HepG2 (cell line): ENCODE measurements around the gene CAD. TPM values are rescaled to one million over a fixed set of nuclear protein-coding genes. Genes with fewer than 3 reads are reported as not detected.

Experiments used
- ATAC-seq: fragments of 200-7000 bp; cut with Tn5 transposase; 3 replicates; pipeline ENCODE4 v1.9.1; 2020; ENCODE audit warnings: mild to moderate bottlenecking, moderate library complexity
- Bru-seq: library from RNA; stranded (reverse); fragments of 400-500 nt; gene quantifications from one replicate; lab custom pipeline; 2021; lab: Mats Ljungman, UMichigan
- BruChase-seq, 2 experiments: library from RNA; stranded (reverse); fragments of 400-500 nt; gene quantifications; one replicate each; lab custom pipeline; 2021; lab: Mats Ljungman, UMichigan
- BruUV-seq: library from RNA; stranded (reverse); fragments of 400-500 nt; replicated peaks from 2 replicates; lab custom pipeline; 2021; lab: Mats Ljungman, UMichigan
- CTCF ChIA-PET: fragments of 300-600 bp; formaldehyde crosslinking; extraction: SDS; loops from one replicate; lab custom pipeline; 2021; ENCODE audit warnings: low total read pairs, inconsistent platforms, low intra/inter-chr PET ratio; lab: Yijun Ruan, JAX
- POLR2A ChIA-PET: fragments of 350-600 bp; sonication (Branson Sonifier 250); formaldehyde crosslinking; loops from one replicate; lab custom pipeline; 2020; ENCODE audit warnings: antibody characterized with exemption, inconsistent platforms; lab: Yijun Ruan, JAX
- DNase-seq: peaks from one replicate; pipeline ENCODE4 v3.0.0-alpha.2; 2015; ENCODE audit warnings: low spot score
- FAIRE-seq: peaks from 3 replicates; lab custom pipeline; 2011; peaks lifted over from hg19 to GRCh38; lab: Jason Lieb, UNC
- H2AFZ ChIP-seq: one replicate; pipeline ENCODE4 v1.6.1; 2011; ENCODE audit warnings: low read length, inconsistent platforms
- H3K27ac ChIP-seq: fragments of 300-600 bp; 3 replicates; pipeline ENCODE4 v1.8.0; 2011; ENCODE audit warnings: mixed run types, mild to moderate bottlenecking, mixed read lengths, low read length, inconsistent platforms; ENCODE audit not compliant: insufficient read depth; ENCODE audit errors: extremely low read length
- H3K27me3 ChIP-seq, 2 experiments: fragments of 200-600 bp in 1 of 2; 2 replicates in 1 of 2; 3 replicates in 1 of 2; pipeline versions ENCODE4 v1.6.0 to v1.8.0; 2011; ENCODE audit warnings: low read length in 2 of 2, mild to moderate bottlenecking in 2 of 2, moderate library complexity in 2 of 2, inconsistent platforms in 1 of 2; ENCODE audit not compliant: insufficient read depth in 2 of 2, control insufficient read depth in 1 of 2
- H3K36me3 ChIP-seq, 2 experiments: fragments of 200-600 bp in 1 of 2; replicated peaks in 1 of 2; 2 replicates in 1 of 2; 3 replicates in 1 of 2; pipeline versions ENCODE4 v1.5.1 to v1.8.0; 2011; ENCODE audit warnings: low read length in 2 of 2, inconsistent platforms in 1 of 2; ENCODE audit not compliant: insufficient read depth in 2 of 2, control insufficient read depth in 1 of 2
- H3K4me1 ChIP-seq: 2 replicates; pipeline ENCODE4 v1.5.1; 2012; ENCODE audit warnings: low read length, inconsistent platforms; ENCODE audit not compliant: insufficient read depth
- H3K4me2 ChIP-seq: 2 replicates; pipeline ENCODE4 v1.6.0; 2011; ENCODE audit warnings: low read depth, low read length, inconsistent platforms
- H3K4me3 ChIP-seq, 3 experiments: fragments of 200-600 bp in 1 of 3; sonication (generic), shearing (Covaris generic) in 1 of 3; replicated peaks in 1 of 3; 2 replicates each; pipeline ENCODE4 v1.5.1; 2011 to 2016; ENCODE audit warnings: low read length in 3 of 3, inconsistent platforms in 2 of 3, low read depth in 2 of 3, mild to moderate bottlenecking in 2 of 3, control low read depth in 1 of 3, mixed read lengths in 1 of 3; ENCODE audit not compliant: insufficient read depth in 1 of 3
- H3K79me2 ChIP-seq: one replicate; pipeline ENCODE4 v1.6.1; 2011; ENCODE audit warnings: low read length, inconsistent platforms; ENCODE audit not compliant: insufficient read depth
- H3K9ac ChIP-seq: 2 replicates; pipeline ENCODE4 v1.6.0; 2011; ENCODE audit warnings: mild to moderate bottlenecking, low read depth, low read length, inconsistent platforms; ENCODE audit not compliant: insufficient read depth
- H3K9me3 ChIP-seq: 2 replicates; pipeline ENCODE4 v1.5.1; 2012; ENCODE audit warnings: mild to moderate bottlenecking, low read length
- H4K20me1 ChIP-seq: 2 replicates; pipeline ENCODE4 v1.6.0; 2011; ENCODE audit warnings: inconsistent platforms, mild to moderate bottlenecking, low read length, moderate library complexity; ENCODE audit not compliant: insufficient read depth
- ATM ChIP-seq: fragments of 450-650 bp; IDR thresholded peaks from 2 replicates; pipeline ENCODE4 v1.7.1; 2017; ENCODE audit warnings: mild to moderate bottlenecking, borderline replicate concordance
- DNMT1 ChIP-seq: sonication (generic); formaldehyde crosslinking; IDR thresholded peaks from 2 replicates; pipeline ENCODE4 v1.5.1; 2020; ENCODE audit warnings: mild to moderate bottlenecking, missing genetic modification reagents
- HHEX ChIP-seq: IDR thresholded peaks from 2 replicates; pipeline ENCODE4 v1.6.1; 2016; ENCODE audit warnings: control low read depth
- NBN ChIP-seq: fragments of 450-650 bp; conservative IDR thresholded peaks from 2 replicates; pipeline ENCODE4 v1.6.1; 2017
- WGBS: methylation state at CpG from one replicate; pipeline ENCODE4 v1.1.6; 2017; ENCODE audit warnings: low lambda C conversion rate; 5-methylcytosine and 5-hydroxymethylcytosine counted together
- in situ Hi-C: cut with HindIII; loops from 2 replicates; pipeline ENCODE4 v1.10.0; 2017; ENCODE audit warnings: low pct_unique_long_range_greater_than_20kb; ENCODE audit not compliant: extremely low pct_ligation_motif_present
- intact Hi-C: fragments of 100-400 bp; cut with micrococcal nuclease; formaldehyde crosslinking; loops from one replicate; pipeline ENCODE4 v1.10.0; 2022; ENCODE audit not compliant: unreplicated experiment
- long read RNA-seq, 2 experiments: library from RNA in 1 of 2; library from polyadenylated mRNA in 1 of 2; stranded (forward) in 1 of 2; unstranded in 1 of 2; transcript quantifications; one replicate each; pipeline ENCODE4 v2.0.0, GENCODE V29; 2019 to 2022
- polyA minus RNA-seq, 3 experiments: library from RNA; depleted of rRNA, polyadenylated mRNA; stranded (reverse); fragments of >200 nt; gene quantifications; 2 replicates each; pipeline ENCODE4 v1.2.3, GENCODE V29; 2011; ENCODE audit warnings: low replicate concordance in 1 of 3
- polyA plus RNA-seq, 8 experiments: library from polyadenylated mRNA; depleted of rRNA in 3 of 8; stranded (reverse) in 7 of 8; unstranded in 1 of 8; fragments of >200 nt; fragmentation: Illumina TruSeq in 4 of 8; extraction: Trizol in 4 of 8; gene quantifications; 2 replicates each; pipeline versions ENCODE4 v1.2.1 to v1.2.3, GENCODE V29; 2011 to 2016; ENCODE audit warnings: low read depth in 4 of 8, missing spikeins in 1 of 8, mixed read lengths in 1 of 8; ENCODE audit not compliant: insufficient read depth in 1 of 8
- total RNA-seq, 5 experiments: library from RNA; depleted of rRNA; stranded (reverse); fragments of >200 nt; fragmentation: Illumina TruSeq; extraction: Trizol; gene quantifications; 2 replicates each; pipeline ENCODE4 v1.2.3, GENCODE V29; 2016; ENCODE audit warnings: low read depth in 1 of 5
- TF ChIP-seq, protein P1 (sequence below): sonication (generic); formaldehyde crosslinking; IDR thresholded peaks from 2 replicates; pipeline ENCODE4 v1.4.0; 2020; ENCODE audit warnings: mild to moderate bottlenecking, missing genetic modification reagents
- TF ChIP-seq, protein P2 (sequence below): sonication (generic); formaldehyde crosslinking; IDR thresholded peaks from 2 replicates; pipeline ENCODE4 v1.5.0; 2020; ENCODE audit warnings: missing genetic modification reagents
- TF ChIP-seq, protein P3 (sequence below): sonication (generic); formaldehyde crosslinking; IDR thresholded peaks from 2 replicates; pipeline ENCODE4 v1.4.0; 2020; ENCODE audit warnings: missing genetic modification reagents
- TF ChIP-seq, protein P4 (sequence below): sonication (generic); formaldehyde crosslinking; IDR thresholded peaks from 2 replicates; pipeline ENCODE4 v1.5.1; 2020; ENCODE audit warnings: mild to moderate bottlenecking, missing genetic modification reagents, borderline replicate concordance
- TF ChIP-seq, protein P5 (sequence below): sonication (generic); formaldehyde crosslinking; IDR thresholded peaks from 2 replicates; pipeline ENCODE4 v1.4.0; 2020; ENCODE audit warnings: missing genetic modification reagents

The CAD gene
- total RNA-seq (2016; rRNA removed; fragmentation: Illumina TruSeq; extraction: Trizol) (21.5 and 21.7 TPM in 2 replicates), polyA plus RNA-seq (2011; rRNA removed) (37.0 and 43.1 TPM in 2 replicates), polyA minus RNA-seq (2011; rRNA and poly(A)+ RNA removed; ENCODE audit: low replicate concordance) (159 and 251 TPM in 2 replicates), Bru-seq, nascent RNA (percentile 74 among the genes with signal in this experiment), BruChase-seq, experiment 1, labeled RNA remaining after a 6-hour chase (percentile 82 among the genes with signal in this experiment), BruChase-seq, experiment 2, labeled RNA remaining after a 2-hour chase (percentile 77 among the genes with signal in this experiment)
- 10.8 and 11.1 TPM in 2 replicates for total RNA-seq (2016; cell fraction: cytosol; rRNA removed; fragmentation: Illumina TruSeq; extraction: Trizol; ENCODE audit: low read depth)
- total RNA-seq (2016; cell fraction: insoluble cytoplasmic fraction; rRNA removed; fragmentation: Illumina TruSeq; extraction: Trizol) = 16.3 and 22.5 TPM in 2 replicates
- total RNA-seq (2016; cell fraction: membrane; rRNA removed; fragmentation: Illumina TruSeq; extraction: Trizol) = 11.0 and 11.4 TPM in 2 replicates
- total RNA-seq (2016; cell fraction: nucleus; rRNA removed; fragmentation: Illumina TruSeq; extraction: Trizol) = 33.1 and 40.6 TPM in 2 replicates
- 15.7 and 25.3 TPM in 2 replicates for polyA plus RNA-seq (2011; cell fraction: cytosol; rRNA removed)
- 233 and 267 TPM in 2 replicates for polyA plus RNA-seq (2011; cell fraction: nucleus; rRNA removed)
- polyA plus RNA-seq (2012) = 31.5 and 37.5 TPM in 2 replicates
- polyA plus RNA-seq (2016; cell fraction: cytosol; fragmentation: Illumina TruSeq; extraction: Trizol; ENCODE audit: low read depth) = 5.5 and 5.9 TPM in 2 replicates
- 19.5 and 31.5 TPM in 2 replicates for polyA plus RNA-seq (2016; cell fraction: insoluble cytoplasmic fraction; fragmentation: Illumina TruSeq; extraction: Trizol; ENCODE audit: low read depth)
- 11.5 and 14.8 TPM in 2 replicates for polyA plus RNA-seq (2016; cell fraction: membrane; fragmentation: Illumina TruSeq; extraction: Trizol; ENCODE audit: low read depth)
- polyA plus RNA-seq (2016; cell fraction: nucleus; fragmentation: Illumina TruSeq; extraction: Trizol; ENCODE audit: insufficient read depth, low read depth) = 63.8 and 69.6 TPM in 2 replicates
- 44.5 and 51.3 TPM in 2 replicates for polyA minus RNA-seq (2011; cell fraction: cytosol; rRNA and poly(A)+ RNA removed)
- 140 and 150 TPM in 2 replicates for polyA minus RNA-seq (2011; cell fraction: nucleus; rRNA and poly(A)+ RNA removed)
- long read RNA-seq, experiment 1, partial matches to known transcripts = 7 of 8 reads
- long read RNA-seq, experiment 1, other reads (novel, unspliced or antisense) = 1 of 8 reads
- long read RNA-seq, experiment 2, full-length matches to known transcripts = 7 of 81 reads
- long read RNA-seq, experiment 2, partial matches to known transcripts = 52 of 81 reads
- long read RNA-seq, experiment 2, other reads (novel, unspliced or antisense) = 22 of 81 reads

DNA sequence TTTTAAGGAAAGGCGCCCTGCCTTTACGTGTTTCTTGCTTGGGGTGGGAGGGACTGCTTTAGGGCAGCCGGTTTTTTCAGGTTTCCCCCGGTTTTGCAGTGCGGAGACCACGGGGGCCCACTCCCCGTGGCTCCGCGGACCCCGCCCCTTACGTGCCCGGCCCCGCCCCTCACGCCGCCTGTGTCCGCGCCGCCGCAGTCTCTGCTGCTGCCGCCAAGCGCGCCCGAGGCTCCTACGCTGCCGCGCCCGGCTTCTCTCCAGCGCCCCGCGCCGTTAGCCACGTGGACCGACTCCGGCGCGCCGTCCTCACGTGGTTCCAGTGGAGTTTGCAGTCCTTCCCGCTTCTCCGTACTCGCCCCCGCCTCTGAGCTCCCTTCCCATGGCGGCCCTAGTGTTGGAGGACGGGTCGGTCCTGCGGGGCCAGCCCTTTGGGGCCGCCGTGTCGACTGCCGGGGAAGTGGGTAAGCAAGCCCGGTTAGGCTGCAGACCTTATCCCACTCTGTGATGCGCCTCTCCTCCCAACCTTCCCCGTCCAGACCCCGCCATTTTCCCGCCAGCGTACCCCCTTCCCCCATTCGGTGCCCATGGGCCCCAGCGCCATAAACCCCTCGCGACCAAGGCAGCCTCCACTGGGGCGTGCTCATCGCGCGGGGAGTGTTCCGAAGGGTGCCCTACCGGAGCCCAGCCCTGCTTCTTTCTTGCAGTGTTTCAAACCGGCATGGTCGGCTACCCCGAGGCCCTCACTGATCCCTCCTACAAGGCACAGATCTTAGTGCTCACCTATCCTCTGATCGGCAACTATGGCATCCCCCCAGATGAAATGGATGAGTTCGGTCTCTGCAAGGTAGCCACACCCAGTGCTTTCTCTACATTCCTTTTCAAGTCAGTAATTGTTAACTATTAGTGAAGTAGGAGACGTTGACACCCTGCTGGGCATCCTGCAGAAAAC, at the start of gene CAD:
Gene CAD, plus strand, starts transcription at position 197 of the 949 bp plus-strand sequence. Its CDS starts 183 bp downstream, at position 380.
- no peaks in the 10 kb centered on the region for H4K20me1 ChIP-seq
- H3K27me3 ChIP-seq = no peaks in the 10 kb centered on the region; a peak in 1 of 5 replicates
- ChIA-PET CTCF (no interaction called here), POLR2A (no interaction called here)
- no TSS peak for BruUV-seq
- H3K9ac ChIP-seq = peak within 1 kb of the TSS; percentile 60
- DNase-seq (peak; percentile 54), FAIRE-seq (no peak), ATAC-seq (peak; percentile 77)
- H2AFZ ChIP-seq = no peak within 1 kb of the TSS
- H3K79me2 ChIP-seq = peaks cover 15% of the 10 kb centered on the region
- intact Hi-C loops = no loop called here
- H3K4me1 ChIP-seq = peaks cover 40% of the 10 kb centered on the region
- peak within 1 kb of the TSS; percentile 50 for H3K27ac ChIP-seq
- peak within 1 kb of the TSS in 2 of 3 experiments; percentile 49 to 59; a peak in 4 of 6 replicates for H3K4me3 ChIP-seq
- WGBS = 86% methylated on average over 72 of the region's 72 CpGs
- in situ Hi-C loops = no loop called here
- H3K36me3 ChIP-seq = peaks cover 10 to 55% of the 10 kb centered on the region in 2 experiments
- peak within 1 kb of the TSS; percentile 57 for H3K4me2 ChIP-seq
- no peaks in the 10 kb centered on the region for H3K9me3 ChIP-seq
- TF ChIP-seq, protein P1, sequence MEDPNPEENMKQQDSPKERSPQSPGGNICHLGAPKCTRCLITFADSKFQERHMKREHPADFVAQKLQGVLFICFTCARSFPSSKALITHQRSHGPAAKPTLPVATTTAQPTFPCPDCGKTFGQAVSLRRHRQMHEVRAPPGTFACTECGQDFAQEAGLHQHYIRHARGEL (CRISPR knock-in tag) = no peak
- TF ChIP-seq HHEX = no peak
- TF ChIP-seq, protein P2, sequence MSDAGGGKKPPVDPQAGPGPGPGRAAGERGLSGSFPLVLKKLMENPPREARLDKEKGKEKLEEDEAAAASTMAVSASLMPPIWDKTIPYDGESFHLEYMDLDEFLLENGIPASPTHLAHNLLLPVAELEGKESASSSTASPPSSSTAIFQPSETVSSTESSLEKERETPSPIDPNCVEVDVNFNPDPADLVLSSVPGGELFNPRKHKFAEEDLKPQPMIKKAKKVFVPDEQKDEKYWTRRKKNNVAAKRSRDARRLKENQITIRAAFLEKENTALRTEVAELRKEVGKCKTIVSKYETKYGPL (CRISPR knock-in tag) = no peak
- TF ChIP-seq, protein P3, sequence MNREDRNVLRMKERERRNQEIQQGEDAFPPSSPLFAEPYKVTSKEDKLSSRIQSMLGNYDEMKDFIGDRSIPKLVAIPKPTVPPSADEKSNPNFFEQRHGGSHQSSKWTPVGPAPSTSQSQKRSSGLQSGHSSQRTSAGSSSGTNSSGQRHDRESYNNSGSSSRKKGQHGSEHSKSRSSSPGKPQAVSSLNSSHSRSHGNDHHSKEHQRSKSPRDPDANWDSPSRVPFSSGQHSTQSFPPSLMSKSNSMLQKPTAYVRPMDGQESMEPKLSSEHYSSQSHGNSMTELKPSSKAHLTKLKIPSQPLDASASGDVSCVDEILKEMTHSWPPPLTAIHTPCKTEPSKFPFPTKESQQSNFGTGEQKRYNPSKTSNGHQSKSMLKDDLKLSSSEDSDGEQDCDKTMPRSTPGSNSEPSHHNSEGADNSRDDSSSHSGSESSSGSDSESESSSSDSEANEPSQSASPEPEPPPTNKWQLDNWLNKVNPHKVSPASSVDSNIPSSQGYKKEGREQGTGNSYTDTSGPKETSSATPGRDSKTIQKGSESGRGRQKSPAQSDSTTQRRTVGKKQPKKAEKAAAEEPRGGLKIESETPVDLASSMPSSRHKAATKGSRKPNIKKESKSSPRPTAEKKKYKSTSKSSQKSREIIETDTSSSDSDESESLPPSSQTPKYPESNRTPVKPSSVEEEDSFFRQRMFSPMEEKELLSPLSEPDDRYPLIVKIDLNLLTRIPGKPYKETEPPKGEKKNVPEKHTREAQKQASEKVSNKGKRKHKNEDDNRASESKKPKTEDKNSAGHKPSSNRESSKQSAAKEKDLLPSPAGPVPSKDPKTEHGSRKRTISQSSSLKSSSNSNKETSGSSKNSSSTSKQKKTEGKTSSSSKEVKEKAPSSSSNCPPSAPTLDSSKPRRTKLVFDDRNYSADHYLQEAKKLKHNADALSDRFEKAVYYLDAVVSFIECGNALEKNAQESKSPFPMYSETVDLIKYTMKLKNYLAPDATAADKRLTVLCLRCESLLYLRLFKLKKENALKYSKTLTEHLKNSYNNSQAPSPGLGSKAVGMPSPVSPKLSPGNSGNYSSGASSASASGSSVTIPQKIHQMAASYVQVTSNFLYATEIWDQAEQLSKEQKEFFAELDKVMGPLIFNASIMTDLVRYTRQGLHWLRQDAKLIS = no peak
- TF ChIP-seq ATM = no peak
- TF ChIP-seq DNMT1 (CRISPR knock-in tag) = peak; percentile 86; the same call in 1 of the 2 replicates
- TF ChIP-seq, protein P4, sequence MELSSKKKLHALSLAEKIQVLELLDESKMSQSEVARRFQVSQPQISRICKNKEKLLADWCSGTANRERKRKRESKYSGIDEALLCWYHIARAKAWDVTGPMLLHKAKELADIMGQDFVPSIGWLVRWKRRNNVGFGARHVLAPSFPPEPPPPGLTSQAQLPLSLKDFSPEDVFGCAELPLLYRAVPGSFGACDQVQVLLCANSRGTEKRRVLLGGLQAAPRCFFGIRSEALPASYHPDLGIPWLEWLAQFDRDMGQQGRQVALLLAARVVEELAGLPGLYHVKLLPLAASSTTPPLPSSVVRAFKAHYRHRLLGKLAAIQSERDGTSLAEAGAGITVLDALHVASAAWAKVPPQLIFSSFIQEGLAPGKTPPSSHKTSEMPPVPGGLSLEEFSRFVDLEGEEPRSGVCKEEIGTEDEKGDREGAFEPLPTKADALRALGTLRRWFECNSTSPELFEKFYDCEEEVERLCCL (CRISPR knock-in tag) = no peak
- TF ChIP-seq, protein P5, sequence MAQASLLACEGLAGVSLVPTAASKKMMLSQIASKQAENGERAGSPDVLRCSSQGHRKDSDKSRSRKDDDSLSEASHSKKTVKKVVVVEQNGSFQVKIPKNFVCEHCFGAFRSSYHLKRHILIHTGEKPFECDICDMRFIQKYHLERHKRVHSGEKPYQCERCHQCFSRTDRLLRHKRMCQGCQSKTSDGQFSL (CRISPR knock-in tag) = 0 out of 2 replicates have a peak, but pooled peaks have one; percentile 33
- no peak for TF ChIP-seq NBN
